A549 treated with CORT108297 at 1 μM for 4 hours (cell line): ENCODE measurements around the gene ZNF641. TPM values are rescaled to one million over a fixed set of nuclear protein-coding genes. Genes with fewer than 3 reads are reported as not detected.

Experiments used
- total RNA-seq: library from RNA; stranded (reverse); fragments of 200-300 nt; extraction: Qiagen RNA extraction; gene quantifications from 5 replicates; pipeline ENCODE4 v1.2.3, GENCODE V29; 2022

The ZNF641 gene
- 5.9 to 7.2 TPM (median 6.7 TPM) in 5 replicates for total RNA-seq

GRCh38 chr12:48350249-48351021 is at the start of gene ZNF641:
ZNF641 (minus strand) TSS chr12:48350919; CDS start chr12:48348090, 2,829 bp downstream.

Other genes starting within 250 kb of the ZNF641 start
- gene SENP1, start 244.8 kb downstream of the ZNF641 start, total RNA-seq: 11.2 to 14.0 TPM (median 12.7 TPM) in 5 replicates
- 27.5 to 30.8 TPM (median 28.2 TPM) in 5 replicates for gene PFKM, start 231.6 kb downstream of the ZNF641 start, total RNA-seq
- gene ASB8, start 193.4 kb downstream of the ZNF641 start, total RNA-seq: 11.6 to 19.5 TPM (median 13.6 TPM) in 5 replicates
- gene CCDC184, start 167.3 kb downstream of the ZNF641 start, total RNA-seq: 3.1 to 4.2 TPM (median 4.1 TPM) in 5 replicates
- gene OR10AD1, start 147.6 kb downstream of the ZNF641 start, total RNA-seq: not detected in 5 replicates
- gene ANP32D, start 121.6 kb upstream of the ZNF641 start, total RNA-seq: not detected in 5 replicates
- not detected in 5 replicates for gene C12orf54, start 131.6 kb upstream of the ZNF641 start, total RNA-seq
- not detected in 5 replicates for gene OR8S1, start 174.7 kb upstream of the ZNF641 start, total RNA-seq
- gene LALBA, start 219.1 kb upstream of the ZNF641 start, total RNA-seq: not detected in 5 replicates